ENCODE results near the gene TCERG1L.

- TF ChIP-seq, protein P1, sequence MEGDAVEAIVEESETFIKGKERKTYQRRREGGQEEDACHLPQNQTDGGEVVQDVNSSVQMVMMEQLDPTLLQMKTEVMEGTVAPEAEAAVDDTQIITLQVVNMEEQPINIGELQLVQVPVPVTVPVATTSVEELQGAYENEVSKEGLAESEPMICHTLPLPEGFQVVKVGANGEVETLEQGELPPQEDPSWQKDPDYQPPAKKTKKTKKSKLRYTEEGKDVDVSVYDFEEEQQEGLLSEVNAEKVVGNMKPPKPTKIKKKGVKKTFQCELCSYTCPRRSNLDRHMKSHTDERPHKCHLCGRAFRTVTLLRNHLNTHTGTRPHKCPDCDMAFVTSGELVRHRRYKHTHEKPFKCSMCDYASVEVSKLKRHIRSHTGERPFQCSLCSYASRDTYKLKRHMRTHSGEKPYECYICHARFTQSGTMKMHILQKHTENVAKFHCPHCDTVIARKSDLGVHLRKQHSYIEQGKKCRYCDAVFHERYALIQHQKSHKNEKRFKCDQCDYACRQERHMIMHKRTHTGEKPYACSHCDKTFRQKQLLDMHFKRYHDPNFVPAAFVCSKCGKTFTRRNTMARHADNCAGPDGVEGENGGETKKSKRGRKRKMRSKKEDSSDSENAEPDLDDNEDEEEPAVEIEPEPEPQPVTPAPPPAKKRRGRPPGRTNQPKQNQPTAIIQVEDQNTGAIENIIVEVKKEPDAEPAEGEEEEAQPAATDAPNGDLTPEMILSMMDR (IDR thresholded peaks at IDR 0.05; ENCODE audit: poor library complexity, severe bottlenecking): no peak
- no peak for TF ChIP-seq RAD21 (conservative IDR thresholded peaks at IDR 0.05)
Measured at GRCh38 chr10:131144196-131144595, 167.3 kb downstream of the TCERG1L start.
